ENCODE data around the gene CYB5R3. TPM values are rescaled to one million over a fixed set of nuclear protein-coding genes. Genes with fewer than 3 reads are reported as not detected.
A peak's percentile ranks its signal among the peaks of the same experiment; 100 is the strongest.

The CYB5R3 gene
- total RNA-seq, 1 donor from 2014 or later, result 148 TPM

- Mint-ChIP-seq H3K36me3 (ENCODE audit: unreplicated experiment) (no peaks in the 10 kb centered on the region), H3K4me1 (ENCODE audit: low read depth, unreplicated experiment) (peaks cover 11% of the 10 kb centered on the region)
- TF ChIP-seq, protein P1, sequence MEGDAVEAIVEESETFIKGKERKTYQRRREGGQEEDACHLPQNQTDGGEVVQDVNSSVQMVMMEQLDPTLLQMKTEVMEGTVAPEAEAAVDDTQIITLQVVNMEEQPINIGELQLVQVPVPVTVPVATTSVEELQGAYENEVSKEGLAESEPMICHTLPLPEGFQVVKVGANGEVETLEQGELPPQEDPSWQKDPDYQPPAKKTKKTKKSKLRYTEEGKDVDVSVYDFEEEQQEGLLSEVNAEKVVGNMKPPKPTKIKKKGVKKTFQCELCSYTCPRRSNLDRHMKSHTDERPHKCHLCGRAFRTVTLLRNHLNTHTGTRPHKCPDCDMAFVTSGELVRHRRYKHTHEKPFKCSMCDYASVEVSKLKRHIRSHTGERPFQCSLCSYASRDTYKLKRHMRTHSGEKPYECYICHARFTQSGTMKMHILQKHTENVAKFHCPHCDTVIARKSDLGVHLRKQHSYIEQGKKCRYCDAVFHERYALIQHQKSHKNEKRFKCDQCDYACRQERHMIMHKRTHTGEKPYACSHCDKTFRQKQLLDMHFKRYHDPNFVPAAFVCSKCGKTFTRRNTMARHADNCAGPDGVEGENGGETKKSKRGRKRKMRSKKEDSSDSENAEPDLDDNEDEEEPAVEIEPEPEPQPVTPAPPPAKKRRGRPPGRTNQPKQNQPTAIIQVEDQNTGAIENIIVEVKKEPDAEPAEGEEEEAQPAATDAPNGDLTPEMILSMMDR (IDR thresholded peaks at IDR 0.05; ENCODE audit: partially characterized antibody, unreplicated experiment), result no peak
Observed at GRCh38 chr22:42646569-42647525, 2.3 kb downstream of the CYB5R3 start.

DNA sequence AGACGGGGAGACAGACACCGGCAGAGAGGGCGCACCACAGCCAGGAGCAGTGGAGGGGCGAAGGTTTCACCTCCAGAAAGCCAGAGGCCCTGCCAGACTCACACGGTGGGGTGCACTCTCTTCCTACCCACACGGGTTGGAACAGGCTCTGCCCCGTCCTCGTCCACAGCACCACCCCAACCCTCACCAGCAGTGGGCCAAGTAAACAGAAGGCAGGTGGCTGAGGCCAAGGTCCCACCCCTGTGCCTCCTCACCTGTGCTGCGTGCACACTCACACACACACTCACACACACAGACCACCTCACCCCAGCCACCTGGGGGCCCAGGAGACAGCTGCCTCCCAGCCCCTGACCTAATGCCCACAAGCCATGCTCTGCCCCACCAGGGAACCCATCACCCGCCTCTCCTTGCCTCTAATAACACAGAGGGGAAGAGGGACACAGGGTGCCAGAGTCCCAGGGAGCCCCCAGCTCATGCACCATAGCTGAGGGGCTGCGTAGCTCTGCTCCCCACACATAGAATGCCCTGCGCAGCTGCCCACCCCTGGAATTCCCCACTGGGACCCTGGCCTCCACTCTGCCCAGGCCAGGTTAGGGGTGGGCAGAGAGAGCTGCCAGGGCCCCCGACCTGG, 3.1 kb downstream of the CYB5R3 start:
- Mint-ChIP-seq H3K9me3 (ENCODE audit: unreplicated experiment) (peaks cover 8% of the 10 kb centered on the region), H3K4me1 (ENCODE audit: low read depth, unreplicated experiment) (peaks cover 11% of the 10 kb centered on the region), H3K27ac (ENCODE audit: unreplicated experiment) (peak overlapping the region; percentile 43), H3K27me3 (ENCODE audit: unreplicated experiment) (peaks cover 5% of the 10 kb centered on the region), H3K36me3 (ENCODE audit: unreplicated experiment) (no peaks in the 10 kb centered on the region), H3K4me3 (ENCODE audit: unreplicated experiment) (peak overlapping the region; percentile 55)
- TF ChIP-seq, protein P1 (IDR thresholded peaks at IDR 0.05; ENCODE audit: partially characterized antibody, unreplicated experiment), result no peak
- peak; percentile 17 for DNase-seq

More at GRCh38 chr22:42646569-42647525, 2.3 kb downstream of the CYB5R3 start:
- no peak overlapping the region for H3K27ac Mint-ChIP-seq (ENCODE audit: unreplicated experiment)
- H3K9me3 Mint-ChIP-seq (ENCODE audit: unreplicated experiment), result peaks cover 8% of the 10 kb centered on the region
- DNase-seq, result no peak
- peak overlapping the region; percentile 30 for H3K4me3 Mint-ChIP-seq (ENCODE audit: unreplicated experiment)
- H3K27me3 Mint-ChIP-seq (ENCODE audit: unreplicated experiment), result peaks cover 5% of the 10 kb centered on the region

- Mint-ChIP-seq H3K27me3 (ENCODE audit: unreplicated experiment) (peaks cover 5% of the 10 kb centered on the region), H3K27ac (ENCODE audit: unreplicated experiment) (no peak overlapping the region), H3K9me3 (ENCODE audit: unreplicated experiment) (peaks cover 8% of the 10 kb centered on the region), H3K4me3 (ENCODE audit: unreplicated experiment) (peak overlapping the region; percentile 36), H3K36me3 (ENCODE audit: unreplicated experiment) (no peaks in the 10 kb centered on the region), H3K4me1 (ENCODE audit: low read depth, unreplicated experiment) (peaks cover 11% of the 10 kb centered on the region)
- TF ChIP-seq, protein P1 (IDR thresholded peaks at IDR 0.05; ENCODE audit: partially characterized antibody, unreplicated experiment), result no peak
- DNase-seq, result no peak
Observed at GRCh38 chr22:42645341-42645937, 3.8 kb downstream of the CYB5R3 start.

GRCh38 chr22:42644422-42645340, 4.5 kb downstream of the CYB5R3 start:
- Mint-ChIP-seq H3K27ac (ENCODE audit: unreplicated experiment) (peak overlapping the region; percentile 29), H3K27me3 (ENCODE audit: unreplicated experiment) (peaks cover 5% of the 10 kb centered on the region), H3K4me1 (ENCODE audit: low read depth, unreplicated experiment) (peaks cover 11% of the 10 kb centered on the region), H3K36me3 (ENCODE audit: unreplicated experiment) (no peaks in the 10 kb centered on the region), H3K9me3 (ENCODE audit: unreplicated experiment) (peaks cover 5% of the 10 kb centered on the region), H3K4me3 (ENCODE audit: unreplicated experiment) (peak overlapping the region; percentile 36)
- TF ChIP-seq, protein P1 (IDR thresholded peaks at IDR 0.05; ENCODE audit: partially characterized antibody, unreplicated experiment), result no peak
- no peak for DNase-seq

Measured in glutamatergic neuron (in vitro differentiated cells).